HG02973 (cell line): ENCODE results near the gene SERPIND1.

Experiments
- ATAC-seq: cut with Tn5 transposase; IDR thresholded peaks from one replicate; pipeline ENCODE4 v1.9.1; 2021; ENCODE audit warnings: moderate library complexity; ENCODE audit not compliant: unreplicated experiment

The SERPIND1 gene

DNA sequence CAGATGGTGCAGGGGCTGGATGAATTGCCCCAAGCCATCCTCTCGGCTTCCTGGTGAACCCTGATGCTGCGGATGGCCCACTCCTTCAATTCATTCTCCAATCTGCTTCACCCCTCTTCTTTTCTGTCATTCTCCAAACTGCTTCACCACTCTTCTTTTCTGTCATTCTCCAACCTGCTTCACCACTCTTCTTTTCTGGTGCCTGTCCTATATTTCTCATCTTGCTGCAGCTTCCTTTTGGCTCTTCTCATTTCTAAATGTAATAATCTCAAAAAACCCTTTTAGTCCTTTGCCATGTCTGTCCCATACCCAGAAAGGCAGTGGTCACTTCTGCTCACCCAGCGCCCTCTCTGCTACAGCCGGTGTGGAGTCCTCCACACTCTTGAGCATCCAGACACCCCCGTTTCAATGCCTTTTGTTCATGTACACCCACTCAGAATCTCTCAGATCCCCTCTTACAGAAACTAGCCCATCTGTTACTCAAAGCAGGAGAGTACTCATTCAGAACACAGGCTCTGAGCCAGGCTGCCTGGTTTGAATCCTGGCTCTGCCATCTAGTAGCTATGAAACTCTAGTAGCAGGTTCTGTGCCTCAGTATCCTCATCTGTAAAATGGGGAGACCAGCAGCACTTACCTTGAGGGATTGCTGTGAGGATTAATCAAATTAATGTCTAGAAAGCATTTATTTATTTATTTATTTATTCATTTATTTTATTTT is 14.9 kb downstream of the SERPIND1 start:
- no peak for ATAC-seq

DNA sequence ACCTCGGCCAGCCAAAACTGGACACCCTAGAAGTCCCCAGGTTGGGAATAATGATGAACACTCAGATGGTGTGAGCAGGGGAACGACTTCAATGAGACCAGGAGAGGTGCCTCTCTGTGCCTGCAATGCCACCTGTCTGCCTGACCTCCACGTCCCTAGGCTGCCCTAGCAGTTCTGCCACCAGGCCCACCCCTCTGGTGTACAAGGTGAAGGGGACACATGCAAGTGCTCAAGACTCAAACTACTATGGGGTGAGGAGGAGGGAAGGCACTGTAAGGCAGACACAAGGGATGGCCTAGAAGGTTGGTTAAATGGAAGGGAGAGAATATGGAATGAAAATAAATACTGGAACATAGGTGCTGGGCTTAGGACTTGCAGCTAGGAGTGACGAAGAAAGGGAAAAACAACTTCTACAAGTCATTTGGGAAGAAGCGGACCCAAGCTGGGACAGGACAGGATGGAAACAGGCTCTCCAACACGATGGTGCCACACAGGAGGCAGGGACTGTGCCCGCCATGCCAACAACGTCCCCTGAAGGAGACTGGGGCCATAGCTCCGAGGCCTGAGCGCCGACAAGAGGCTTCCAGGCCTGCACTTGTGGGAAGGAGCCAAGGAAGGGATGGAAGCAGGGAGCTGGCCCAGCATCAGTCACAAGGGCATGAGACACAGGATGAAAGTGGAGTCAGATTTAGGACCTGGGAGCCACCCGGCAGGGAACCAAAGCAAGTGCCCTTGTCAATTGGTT is 18.5 kb downstream of the SERPIND1 start:
- no peak for ATAC-seq

DNA sequence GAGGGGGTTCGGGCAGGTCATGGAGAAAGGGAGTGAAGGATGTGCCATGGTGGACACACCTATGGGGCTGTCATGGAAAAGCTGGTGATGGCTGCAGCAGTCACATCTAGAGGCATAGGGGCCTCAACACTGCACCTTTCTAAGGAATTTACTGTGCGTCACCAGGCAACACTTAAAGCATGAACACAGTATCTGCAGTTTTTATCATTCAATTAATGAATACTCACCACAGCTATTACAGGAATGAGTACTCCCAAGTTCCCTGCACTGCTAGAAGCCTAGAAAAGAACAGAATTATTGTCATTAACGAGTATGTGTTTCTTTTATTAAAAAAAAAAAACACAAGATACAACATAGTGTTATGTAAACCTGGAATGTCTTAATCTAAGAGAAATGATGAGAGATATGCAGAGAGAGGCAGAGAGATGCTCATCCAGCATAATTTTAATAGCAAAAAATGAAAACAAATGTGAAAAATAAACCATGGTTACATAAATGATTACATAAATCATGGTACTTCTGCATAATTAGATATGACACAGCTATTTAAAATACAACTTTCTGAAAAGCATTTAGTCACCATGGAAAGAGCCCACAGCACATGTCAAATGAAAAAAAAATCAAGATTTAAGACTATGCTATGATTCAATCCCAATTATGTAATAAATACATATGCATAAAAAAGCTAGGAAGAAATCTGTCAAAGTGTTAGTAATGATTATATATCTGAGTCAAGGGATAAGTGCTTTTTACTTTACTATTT is 19.2 kb downstream of the SERPIND1 start:
- ATAC-seq, result no peak

DNA sequence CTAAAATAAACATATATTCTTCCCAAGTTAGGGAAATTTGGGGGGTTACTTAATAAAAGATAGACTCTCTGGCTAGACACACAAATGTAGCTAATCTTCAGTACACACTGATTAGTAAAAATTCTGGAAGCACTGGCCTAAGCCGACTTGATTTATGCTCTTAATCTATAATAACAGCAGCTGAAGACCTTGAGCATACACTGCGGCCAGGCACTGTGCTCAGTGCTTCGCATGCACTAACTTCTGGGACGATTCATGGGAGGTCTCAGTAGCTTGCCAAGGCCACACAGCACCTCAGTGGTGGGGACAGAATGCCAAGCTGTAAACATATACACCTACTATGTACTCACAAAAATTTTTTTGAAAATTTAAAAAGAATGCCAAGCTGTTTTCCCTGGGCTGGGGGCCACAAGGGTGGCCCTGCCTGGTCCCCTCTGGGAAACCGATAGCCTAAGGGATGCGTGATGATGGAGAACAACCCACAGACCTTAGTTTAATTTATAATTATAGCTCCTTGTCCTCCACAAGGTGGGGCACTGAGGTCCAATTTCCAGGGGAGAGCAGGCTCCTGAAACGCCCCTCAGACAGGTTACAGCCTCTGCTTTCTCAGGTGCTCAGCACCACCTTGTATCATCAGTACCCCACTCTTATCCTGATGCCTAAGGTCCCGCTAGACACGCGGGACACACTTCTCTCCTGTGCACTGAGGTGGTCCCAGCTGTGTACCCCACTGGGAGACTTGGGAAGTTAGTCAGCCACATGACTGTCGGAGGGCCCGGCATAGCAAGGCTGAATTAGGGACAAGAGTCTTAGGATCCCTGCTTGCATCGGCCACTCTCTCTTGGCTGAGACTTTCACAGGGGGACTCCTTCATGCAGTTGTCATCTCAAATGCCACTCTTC is 20.1 kb downstream of the SERPIND1 start:
- ATAC-seq, result no peak

DNA sequence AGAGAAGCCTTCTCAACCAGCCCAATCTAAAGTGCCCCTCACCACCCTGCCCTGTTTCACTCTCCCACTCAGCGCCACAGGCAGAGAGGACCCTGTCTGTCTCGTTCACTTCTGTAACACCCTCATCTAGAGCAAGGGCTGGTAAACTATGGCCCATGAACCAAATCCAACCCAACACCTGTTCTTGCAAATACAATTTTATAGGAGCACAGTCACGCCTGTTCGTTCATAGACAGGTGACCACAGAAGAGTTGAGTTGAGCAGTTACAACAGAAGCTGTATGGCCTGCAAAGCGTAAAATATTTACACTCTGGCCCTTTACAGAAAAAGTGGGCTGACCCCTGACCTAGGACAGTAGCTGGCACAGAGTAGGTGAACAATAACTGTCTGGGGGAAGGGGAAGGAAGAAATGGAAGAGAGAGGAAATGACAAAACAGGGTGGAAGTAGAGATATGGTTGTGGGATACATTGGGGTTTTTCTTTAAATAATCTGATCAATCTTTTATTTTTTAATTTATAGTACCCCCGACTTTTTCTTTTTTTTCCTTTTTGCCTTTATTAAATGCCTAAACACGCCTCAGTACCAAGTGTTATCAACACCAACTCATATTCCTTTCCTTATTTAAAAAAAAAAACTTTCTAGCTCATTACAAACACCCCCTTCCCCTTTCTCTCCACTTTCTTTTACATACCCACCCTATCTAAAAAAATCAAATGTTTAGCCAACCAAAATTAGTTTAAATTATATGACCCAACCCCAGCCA is 20.9 kb downstream of the SERPIND1 start:
- no peak for ATAC-seq

DNA sequence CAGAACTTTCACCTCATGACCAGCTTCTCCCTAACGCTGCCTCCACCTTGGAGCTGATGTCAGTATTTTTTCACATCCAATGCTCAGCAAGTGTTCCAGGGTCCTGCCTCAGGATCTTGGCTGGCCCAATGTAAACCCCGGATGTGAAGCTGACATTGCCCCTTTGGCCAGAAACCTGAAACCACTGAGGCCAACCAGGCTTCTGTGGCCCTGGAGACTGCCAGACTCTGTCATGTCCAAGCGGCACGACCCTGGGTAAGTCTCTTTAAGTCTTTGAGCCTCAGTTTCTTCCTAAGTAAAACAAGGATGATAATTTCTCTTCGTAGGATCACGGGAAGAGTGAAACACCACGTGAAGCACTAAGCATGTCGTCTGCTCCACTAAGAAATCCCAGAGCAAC is 22.8 kb downstream of the SERPIND1 start:
- ATAC-seq, result no peak

DNA sequence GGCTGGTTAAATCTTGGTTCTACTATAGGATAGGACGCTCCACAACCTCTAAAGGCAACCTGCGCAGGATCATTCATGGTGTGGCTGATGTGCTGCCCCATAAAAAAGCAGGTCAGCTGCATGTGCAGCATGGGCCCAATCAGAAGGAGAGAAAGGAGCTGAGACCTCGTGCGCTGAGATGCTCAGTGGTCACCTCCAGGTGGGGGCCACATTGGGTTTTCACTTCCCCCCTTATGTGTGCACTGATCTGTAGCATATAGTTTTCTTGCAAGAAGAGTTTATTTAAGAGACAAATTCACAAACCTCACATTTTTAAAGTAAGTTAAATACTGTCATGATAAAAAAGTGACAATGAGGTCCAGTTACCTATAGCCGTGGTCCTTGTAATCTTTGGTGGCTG is 24.3 kb downstream of the SERPIND1 start:
- no peak for ATAC-seq

DNA sequence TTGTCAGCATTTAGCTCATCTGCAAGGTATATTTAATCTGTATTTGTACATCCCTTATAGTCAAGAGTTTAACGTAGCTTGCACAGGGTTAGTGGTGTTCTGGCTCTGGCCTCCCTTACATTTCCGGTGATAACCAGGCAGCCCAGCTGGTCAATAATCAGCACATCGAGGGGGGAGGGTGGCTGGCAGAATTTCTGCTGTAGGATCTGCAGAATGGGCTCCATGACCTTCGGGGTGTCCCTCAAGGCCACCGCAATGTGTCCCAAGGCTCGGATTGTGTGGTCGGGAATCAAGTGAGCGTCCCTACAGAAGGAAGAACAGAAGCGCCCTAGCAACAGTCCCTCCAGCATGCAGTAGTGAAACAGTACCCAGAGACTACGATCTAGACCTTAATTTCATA is 25.1 kb downstream of the SERPIND1 start:
- ATAC-seq, result no peak

DNA sequence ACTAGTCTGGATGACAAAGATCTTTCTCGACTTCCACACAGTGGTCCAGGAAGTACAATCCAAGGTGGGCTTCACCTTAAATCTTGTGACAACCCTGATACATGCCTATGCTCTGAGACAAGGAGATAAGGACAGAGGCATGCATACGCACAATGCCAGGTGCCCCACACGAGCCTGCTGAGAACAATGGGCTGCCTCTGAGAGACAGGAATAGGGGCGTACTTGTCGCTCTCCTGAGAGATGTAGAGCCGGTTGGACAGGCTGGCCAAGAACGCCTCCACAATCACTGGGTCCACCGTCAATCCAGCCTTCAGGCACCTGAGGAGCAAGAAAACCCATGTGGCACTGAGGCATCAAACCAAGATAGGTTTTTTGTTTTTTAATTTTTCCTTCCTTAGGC is 25.5 kb downstream of the SERPIND1 start:
- no peak for ATAC-seq

DNA sequence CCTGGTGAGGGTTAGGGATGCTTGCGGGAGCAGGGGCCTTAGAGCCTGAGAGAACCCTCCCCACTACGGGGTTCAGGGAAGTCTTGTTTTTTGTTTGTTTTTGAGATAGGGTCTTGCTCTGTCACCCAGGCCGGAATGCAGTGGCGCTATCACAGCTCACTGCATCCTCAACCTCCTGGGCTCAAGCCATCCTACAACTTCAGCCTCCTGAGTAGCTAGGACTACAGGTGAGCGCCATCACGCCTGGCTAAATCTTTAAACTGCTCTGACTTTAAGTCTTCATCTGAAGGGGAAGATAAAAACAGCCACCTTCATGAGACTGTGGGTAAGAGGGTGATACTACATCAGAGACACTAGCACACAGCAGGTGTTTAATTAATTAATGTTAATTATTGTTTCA is 28.5 kb downstream of the SERPIND1 start:
- ATAC-seq, result no peak

DNA sequence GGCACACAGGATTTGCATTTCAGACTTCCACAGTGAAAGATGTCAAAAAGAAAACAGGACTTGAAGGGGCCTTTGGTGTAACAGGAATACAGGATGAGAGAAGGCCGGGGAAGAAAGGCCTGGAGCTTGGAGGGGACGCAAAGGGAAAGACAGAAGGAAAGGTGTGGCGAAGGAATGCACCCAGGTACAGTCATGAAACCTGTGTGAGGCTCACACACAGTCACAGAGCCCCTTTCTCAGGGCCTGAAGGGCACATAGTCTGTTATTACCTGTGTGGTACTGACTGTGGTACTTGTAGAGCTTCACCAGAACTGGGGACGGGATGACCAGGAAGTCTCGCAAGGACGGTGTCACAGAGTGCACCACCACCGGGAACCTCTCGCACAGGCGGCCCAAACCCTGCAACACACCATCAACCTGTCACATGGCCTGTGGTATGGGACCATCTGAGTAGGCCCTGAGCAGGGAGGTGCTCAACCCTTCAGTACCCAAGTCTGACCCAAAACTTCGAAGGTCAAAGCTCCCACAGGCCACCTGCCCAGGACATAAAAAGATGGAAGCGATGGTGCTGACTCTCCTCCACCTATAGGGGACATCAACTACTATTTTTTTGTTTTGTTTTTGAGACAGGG is 29.1 kb downstream of the SERPIND1 start:
- ATAC-seq, result no peak

DNA sequence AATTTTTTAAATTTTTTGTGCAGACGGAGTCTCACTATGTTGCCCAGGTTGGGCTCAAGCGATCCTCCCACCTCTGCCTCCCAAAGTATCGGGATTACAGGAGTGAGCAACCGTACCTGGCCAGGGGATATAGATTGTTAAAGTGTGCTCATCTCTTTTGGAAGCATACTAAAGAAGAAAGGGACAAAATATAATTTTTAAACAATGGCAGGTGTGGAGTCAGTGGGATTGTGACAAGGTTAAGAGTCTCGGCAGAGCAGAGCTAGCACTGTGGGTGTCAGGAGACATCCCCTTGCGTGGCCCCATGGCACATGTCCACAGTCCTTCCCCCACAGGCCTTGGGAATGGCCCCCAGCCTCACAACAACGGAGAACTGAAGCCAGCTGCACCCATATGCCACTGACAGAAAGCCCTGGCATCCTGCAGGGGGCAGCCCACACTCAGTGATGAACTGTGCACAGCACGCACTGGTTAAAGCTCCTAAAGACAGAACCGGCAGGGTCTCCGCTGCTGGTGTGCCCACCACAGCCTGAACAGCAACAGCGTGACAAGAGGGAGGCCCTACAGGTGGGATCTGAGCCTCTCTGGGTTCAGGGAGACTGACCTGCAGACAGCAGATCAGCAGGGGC is 29.9 kb downstream of the SERPIND1 start:
- no peak for ATAC-seq

DNA sequence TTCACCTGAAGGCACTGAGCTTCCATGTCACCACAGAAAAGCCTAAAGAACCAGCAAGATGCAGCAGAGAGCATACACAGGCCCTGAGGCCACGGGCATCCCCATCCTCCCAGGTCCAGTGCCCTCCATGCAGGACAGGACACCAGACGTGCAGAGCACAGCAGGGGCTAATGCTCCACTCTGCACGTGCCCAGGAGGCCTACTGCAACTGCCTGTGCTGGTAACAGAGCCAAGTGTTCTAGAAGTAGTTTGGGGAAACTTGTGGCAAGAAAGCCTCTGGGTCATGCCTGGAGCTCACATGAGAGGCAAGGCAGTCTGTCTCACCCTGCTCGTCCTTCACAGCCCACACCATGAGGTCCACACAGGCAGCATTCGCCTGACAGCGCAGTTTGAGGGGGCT is 30.7 kb downstream of the SERPIND1 start:
- no peak for ATAC-seq

DNA sequence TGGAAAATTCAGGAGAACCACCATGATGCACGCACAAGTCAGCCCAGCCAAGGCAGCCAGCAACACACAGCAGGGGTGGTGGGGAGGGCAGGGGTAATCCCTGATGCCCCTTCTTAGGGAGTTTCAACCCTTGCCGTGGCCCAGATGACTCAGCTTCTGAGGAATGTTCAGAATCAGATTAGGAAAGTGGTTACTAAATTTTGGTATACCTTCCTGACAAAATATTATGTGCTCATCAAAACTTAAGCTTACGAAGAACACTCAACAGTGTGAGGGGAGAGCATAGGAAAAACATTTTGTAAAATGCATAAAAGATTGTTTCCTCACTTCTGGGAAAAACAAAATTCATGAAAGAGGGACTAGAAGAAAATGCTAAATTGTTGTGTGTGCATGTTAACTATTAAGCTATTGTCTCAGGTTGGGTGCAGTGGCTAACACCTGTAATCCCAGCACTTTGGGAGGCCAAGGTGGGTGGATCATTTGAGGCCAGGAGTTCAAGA is 32.1 kb downstream of the SERPIND1 start:
- ATAC-seq, result no peak

DNA sequence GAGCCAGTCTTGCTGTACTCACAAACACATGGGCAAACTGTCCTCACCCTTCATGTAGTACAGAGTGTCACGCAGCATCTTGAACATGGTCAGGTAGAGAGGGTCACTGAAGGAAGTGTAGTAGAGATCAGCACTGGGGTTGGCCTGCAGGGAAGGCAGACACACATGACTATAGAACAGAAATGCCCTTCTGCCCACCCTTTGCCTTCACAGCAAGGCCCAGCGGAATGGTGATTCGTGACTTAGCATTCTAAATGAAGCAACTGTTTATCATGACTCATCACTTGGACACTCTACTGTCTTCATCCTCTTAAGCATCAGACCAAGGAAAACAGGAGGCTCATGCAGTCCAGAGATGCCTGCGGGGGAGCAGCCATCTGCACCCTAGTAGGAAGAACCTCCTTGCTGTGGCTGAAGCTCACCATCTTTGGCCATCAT is 33.4 kb downstream of the SERPIND1 start:
- ATAC-seq, result no peak

DNA sequence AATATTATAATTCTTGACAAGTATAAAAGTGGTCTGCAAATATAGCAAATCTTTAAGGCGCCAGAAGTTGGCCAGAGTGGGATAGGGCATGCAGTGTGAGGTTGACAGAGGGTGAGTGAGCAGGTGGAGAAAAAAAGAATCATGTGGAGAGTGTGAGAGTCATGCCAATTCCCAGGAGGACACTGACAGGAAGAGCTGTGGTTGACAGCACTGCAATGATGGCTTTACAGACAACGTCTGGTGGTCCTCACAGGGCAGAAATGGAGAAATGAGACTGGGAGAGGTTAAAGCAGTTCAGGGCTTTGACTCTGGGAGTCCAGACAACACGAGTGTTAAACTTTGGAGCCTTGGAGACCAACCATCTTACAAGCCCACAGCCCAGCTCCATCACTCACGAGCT is 34.9 kb downstream of the SERPIND1 start:
- no peak for ATAC-seq

DNA sequence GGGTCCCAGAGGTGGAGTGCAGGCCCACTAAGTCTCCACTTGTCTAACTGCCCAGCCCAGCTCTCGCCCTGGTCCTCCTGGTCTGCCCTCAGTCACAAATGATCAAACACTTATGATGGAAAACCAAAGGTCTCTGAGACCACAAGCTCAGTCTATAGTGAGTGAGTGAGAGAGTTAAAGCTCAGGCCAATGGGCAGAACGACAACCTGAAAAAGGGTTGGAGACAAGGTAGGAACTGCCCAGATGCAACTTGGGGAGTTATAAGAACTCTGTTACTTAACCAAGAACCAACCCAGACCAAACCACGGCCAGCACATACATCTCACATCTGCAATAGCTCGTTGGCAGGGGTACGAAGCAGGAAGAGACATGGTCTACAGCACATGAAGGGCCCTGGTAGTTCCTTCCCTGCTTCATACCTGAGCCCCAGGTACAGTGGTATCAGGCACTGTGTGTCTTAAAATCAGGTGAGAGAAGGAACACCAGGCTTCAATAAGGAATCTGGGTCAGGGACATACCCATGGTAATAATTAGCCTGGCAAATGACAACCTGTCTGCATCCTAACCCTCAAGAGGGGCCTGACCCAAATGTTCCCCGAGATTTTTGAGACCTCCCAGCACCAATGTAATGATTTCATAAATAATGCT is 35.7 kb downstream of the SERPIND1 start:
- no peak for ATAC-seq

DNA sequence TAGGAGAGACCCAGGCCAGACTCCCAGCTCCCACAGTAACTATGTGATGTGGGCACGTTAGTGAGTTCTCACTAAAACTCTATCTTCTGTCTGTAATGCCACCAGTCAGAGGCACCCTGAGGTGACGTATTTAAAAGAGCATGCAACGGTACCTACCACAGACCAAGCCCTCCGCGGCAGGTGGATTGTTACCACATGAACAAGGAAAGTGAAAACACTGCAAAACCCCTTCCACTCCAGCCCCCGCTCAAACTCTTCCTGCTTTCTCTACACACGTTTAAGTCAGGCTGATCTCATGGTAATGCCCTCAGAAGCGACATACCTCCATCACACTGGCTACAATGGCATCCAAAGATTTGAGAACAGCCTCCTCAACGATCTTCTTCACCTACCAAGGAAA is 36.7 kb downstream of the SERPIND1 start:
- no peak for ATAC-seq
